Fibroblast of villous mesenchyme (primary cell): ENCODE measurements around the gene FIBCD1. TPM values are rescaled to one million over a fixed set of nuclear protein-coding genes. Genes with fewer than 3 reads are reported as not detected.

ENCODE experiments used
- DNase-seq: peaks from one replicate; pipeline ENCODE4 v3.0.0-alpha.2; 2010; ENCODE audit warnings: low read depth
- H3K4me3 ChIP-seq: 2 replicates; pipeline ENCODE4 v1.5.1; 2011; ENCODE audit warnings: low read depth, mild to moderate bottlenecking, low read length
- CTCF ChIP-seq: IDR thresholded peaks from 2 replicates; pipeline ENCODE4 v1.5.1; 2012; ENCODE audit warnings: low read depth, mild to moderate bottlenecking, low read length; ENCODE audit not compliant: insufficient read depth
- total RNA-seq: library from RNA; depleted of rRNA; stranded (reverse); fragments of >200 nt; gene quantifications from 2 replicates; pipeline ENCODE4 v1.2.3, GENCODE V29; 2012

FIBCD1 gene
- total RNA-seq, 1 donor = 4.3 TPM

GRCh38 chr9:130927338-130927737 is 11.7 kb downstream of the FIBCD1 start:
- DNase-seq = no peak
- no peak for TF ChIP-seq CTCF
- H3K4me3 ChIP-seq = no peak overlapping the region

DNA sequence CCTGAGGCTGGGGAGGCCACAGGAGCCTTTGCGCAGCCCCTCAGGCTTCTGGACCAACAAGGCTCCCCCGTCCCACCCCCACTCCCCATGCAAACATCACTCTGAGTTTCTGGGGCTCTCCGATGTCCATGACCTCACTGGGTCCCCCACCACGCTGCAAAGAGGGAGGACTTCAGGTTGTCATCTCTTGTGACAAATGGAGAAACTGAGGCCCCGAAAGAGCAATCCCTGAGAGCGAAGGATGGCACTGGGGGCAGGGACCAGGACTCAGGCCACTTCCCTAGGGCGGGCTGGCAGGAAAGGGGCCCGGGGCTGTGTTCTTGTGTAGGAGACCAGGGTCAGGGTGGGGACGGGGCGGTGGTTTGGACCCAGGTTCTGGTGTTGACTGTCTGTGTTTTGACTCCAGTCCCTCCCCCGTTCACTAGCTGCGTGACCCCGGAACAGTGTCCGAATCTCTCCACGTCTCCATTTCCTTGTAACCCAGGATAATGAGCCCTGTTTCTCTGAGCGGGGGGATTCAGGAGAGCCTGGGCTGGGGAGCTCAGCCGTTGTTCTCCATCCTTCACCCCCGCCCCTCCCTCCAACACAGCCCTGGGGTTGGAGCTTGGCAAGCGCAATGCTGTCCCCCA is 13.9 kb downstream of the FIBCD1 start:
- no peak for DNase-seq

GRCh38 chr9:130924448-130924788 is 14.6 kb downstream of the FIBCD1 start:
- no peak for TF ChIP-seq CTCF

More for the DNA sequence above, 13.9 kb downstream of the FIBCD1 start:
- H3K4me3 ChIP-seq = no peak overlapping the region
- TF ChIP-seq CTCF = no peak

DNA sequence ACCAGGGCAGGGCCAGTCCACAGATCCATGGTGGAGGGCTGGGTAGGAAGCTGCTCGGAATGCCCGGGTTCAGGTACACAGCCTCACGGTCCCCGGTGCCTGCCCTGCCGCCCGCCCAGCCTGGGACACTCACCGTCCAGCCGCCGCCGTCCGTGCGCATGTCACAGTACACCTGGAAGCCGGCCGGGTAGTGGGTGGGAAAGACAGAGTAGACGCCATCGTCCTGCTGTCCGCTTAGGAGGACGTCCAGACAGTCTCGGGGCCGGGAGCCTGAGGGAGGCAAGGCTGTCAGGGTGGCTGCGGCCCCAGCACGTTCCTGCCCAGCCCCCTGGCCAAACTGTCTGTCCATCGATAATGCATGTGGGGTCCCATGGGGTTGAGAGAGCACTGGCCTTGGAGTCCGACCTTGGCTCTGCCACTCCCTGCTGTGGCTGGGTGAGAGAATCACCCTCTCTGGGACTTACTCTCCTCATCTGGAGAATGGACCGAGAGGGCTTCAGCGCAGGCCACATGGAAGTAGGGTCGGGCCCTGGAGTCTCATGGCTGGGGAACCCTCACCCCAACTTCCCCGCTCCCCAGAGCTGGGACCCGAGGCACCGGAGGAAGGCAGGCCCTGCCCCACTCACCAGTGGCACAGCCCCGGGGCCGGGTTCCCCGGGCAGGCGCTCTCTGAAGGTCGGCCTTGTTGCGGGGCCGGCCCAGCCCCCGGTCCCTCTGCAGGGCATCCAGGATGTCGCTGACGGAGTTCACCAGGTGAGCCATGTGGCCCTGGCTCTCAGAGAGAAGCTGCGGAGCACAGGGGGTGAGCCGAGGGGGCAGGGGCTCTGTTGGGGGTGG is 15.2 kb downstream of the FIBCD1 start:
- no peak for DNase-seq
- H3K4me3 ChIP-seq = no peak overlapping the region
- TF ChIP-seq CTCF = no peak

More at GRCh38 chr9:130924448-130924788, 14.6 kb downstream of the FIBCD1 start:
- H3K4me3 ChIP-seq = no peak overlapping the region
- DNase-seq = no peak

GRCh38 chr9:130922893-130923610 is 16.0 kb downstream of the FIBCD1 start:
- no peak overlapping the region for H3K4me3 ChIP-seq
- DNase-seq = no peak
- TF ChIP-seq CTCF = no peak

DNA sequence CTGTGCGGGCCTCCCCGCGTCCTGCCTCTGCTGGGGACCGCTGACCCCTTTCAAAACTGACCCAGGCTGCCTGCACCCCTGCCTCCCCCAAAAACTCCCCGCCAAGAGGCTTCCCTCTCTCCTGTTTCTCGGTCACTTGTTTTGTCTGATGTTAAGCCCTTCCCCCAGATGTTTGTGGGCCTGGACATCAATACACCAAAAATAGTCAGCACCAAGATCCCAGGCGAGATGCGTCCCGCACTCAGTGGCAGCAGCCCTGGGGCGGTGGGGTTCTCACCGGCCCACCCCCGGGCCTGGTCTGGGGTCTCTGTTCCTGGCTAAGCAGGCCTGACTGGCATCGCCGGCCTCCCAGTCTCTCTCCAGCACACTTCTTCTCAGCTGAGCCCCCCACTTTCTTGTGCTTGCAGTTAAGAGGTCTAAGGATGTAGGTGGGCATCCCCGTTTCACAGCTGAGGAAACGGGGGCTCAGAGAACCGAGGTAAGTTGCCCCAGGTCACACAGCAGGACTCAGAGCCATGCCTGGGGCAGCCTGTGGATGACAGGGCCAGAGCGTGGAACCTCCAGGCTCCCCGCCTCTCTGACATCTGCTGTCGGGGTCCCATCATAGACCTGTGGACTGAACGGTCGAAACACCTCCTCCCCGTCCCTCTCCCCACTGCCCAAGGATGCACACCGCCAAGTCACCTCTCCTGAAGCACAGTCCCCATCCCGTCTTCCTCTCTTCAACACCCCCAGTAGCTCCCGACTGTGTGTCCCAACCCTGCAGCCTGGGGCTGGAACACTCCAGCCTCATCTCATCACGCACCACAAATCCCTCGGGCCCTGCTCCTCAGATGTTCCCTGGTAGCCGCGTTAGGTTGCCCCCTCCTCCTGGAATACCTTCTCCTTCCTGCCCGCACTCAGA is 16.8 kb downstream of the FIBCD1 start:
- TF ChIP-seq CTCF = no peak
- no peak for DNase-seq

More for the DNA sequence above, 16.8 kb downstream of the FIBCD1 start:
- H3K4me3 ChIP-seq = no peak overlapping the region
